Lower leg skin (tissue), 4 donors: ENCODE measurements around the gene GHITM. TPM values are rescaled to one million over a fixed set of nuclear protein-coding genes. Genes with fewer than 3 reads are reported as not detected.
A peak's percentile ranks its signal among the peaks of the same experiment; 100 is the strongest.
"Not testable (repeated sequence)": the region's sequence is repeated elsewhere in the genome, so short reads cannot be mapped to it uniquely, and the experiment has no call there.

Experiments used
- DNase-seq, 2 donors: peaks; one replicate each; pipeline ENCODE4 v3.0.0-alpha.2; 2019; ENCODE audit warnings: low spot score in 2 of 2
- H3K4me3 ChIP-seq: fragments of 200-600 bp; sonication (generic); 2 replicates; pipeline ENCODE4 v1.5.1; 2017; ENCODE audit warnings: mild to moderate bottlenecking, low read depth; ENCODE audit not compliant: poor library complexity, severe bottlenecking
- POLR2A ChIP-seq, 2 donors: fragments of 450-650 bp; IDR thresholded peaks; one replicate each; pipeline ENCODE4 v1.6.1; 2016 to 2017; ENCODE audit warnings: antibody characterized with exemption in 2 of 2, mild to moderate bottlenecking in 1 of 2, moderate library complexity in 1 of 2
- WGBS, 2 donors: methylation state at CpG; one replicate each; pipeline ENCODE4 v1.1.5; 2018; 5-methylcytosine and 5-hydroxymethylcytosine counted together
- intact Hi-C: fragments of 100-400 bp; cut with DNase I; formaldehyde crosslinking; loops from one replicate; pipeline ENCODE4 v1.15.0; 2023; ENCODE audit warnings: low total_unique reads
- total RNA-seq, 4 donors: library from RNA; depleted of rRNA; stranded (reverse); fragments of >200 nt; gene quantifications; one replicate each; pipeline ENCODE4 v1.1.0, GENCODE V29; 2016
- TF ChIP-seq, protein P1 (sequence below), 3 donors: fragments of 450-650 bp; IDR thresholded peaks; one replicate each; pipeline ENCODE4 v1.5.1; 2016; ENCODE audit warnings: antibody characterized with exemption in 3 of 3, mild to moderate bottlenecking in 3 of 3, moderate library complexity in 2 of 3

GHITM gene
- total RNA-seq, 4 donors from 2014 or later = 103 to 142 (median 127) TPM

DNA sequence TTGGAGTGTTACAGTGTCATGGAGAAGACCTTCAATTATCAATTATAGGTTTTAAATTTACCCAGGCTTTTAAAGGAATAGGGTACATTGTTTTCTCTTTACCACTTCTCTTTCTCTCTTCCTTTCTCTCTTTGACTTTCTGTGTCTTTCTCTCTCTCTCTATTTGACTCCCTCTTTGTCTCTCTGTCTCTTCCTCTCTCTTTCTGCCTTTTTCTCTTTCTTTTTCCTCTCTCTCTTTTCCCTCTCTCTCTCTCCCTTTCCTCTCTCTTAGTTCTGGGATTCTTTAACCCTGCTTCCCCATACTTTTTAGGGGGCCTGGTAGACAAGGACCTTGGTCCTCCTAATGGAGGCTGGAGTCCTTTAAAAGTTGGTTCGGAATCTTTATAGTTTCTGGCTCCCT is 15.9 kb upstream of the GHITM start:
- TF ChIP-seq POLR2A (IDR thresholded peaks at IDR 0.05) = no peak
- TF ChIP-seq, protein P1, sequence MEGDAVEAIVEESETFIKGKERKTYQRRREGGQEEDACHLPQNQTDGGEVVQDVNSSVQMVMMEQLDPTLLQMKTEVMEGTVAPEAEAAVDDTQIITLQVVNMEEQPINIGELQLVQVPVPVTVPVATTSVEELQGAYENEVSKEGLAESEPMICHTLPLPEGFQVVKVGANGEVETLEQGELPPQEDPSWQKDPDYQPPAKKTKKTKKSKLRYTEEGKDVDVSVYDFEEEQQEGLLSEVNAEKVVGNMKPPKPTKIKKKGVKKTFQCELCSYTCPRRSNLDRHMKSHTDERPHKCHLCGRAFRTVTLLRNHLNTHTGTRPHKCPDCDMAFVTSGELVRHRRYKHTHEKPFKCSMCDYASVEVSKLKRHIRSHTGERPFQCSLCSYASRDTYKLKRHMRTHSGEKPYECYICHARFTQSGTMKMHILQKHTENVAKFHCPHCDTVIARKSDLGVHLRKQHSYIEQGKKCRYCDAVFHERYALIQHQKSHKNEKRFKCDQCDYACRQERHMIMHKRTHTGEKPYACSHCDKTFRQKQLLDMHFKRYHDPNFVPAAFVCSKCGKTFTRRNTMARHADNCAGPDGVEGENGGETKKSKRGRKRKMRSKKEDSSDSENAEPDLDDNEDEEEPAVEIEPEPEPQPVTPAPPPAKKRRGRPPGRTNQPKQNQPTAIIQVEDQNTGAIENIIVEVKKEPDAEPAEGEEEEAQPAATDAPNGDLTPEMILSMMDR (IDR thresholded peaks at IDR 0.05) = no peak
- no peak overlapping the region for H3K4me3 ChIP-seq
- intact Hi-C loops = no loop called here
- no peak for DNase-seq
- WGBS, 2 donors = 80 to 94% methylated on average over 1 of the region's 1 CpG

DNA sequence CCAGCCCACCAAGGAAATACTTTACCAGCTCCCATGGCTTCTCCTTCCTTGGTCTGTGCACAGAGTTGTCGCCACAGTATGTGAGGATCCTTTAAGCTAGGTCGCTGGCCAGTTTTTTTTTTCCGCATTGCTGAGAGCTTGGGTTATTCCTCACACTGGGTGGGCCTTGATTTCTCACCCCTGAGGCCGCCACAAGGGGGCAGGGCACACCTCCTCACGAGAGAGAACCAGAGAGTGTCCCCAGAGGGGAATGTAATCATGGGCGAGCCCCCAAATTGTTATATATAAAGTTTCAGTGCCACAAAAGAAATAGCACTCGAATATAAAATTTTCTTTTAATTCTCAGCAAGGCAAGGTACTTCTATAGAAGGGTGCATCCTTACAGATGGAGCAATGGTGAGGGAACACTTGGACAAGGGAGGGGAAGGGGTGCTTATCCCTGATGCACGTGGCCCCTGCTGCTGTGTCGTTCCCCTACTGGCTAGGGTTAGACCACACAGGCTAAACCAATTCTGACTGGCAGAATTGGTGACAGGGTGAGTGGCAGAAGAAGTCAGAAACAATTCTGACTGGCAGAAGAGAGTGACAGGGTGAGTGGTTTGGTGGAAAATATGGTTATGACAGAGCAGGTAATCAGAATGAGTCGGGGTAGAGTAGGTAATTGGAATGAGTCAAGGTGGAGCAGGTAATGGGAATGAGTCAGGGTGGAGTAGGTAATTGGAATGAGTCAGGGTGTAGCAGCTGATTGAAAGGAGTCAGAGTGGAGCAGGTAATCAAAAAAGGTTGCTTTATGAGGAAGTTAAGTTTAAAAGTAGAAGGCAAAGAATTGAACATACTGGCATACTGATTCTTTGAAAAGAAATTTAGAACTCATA is 13.2 kb upstream of the GHITM start:
- intact Hi-C loops, DNase-seq, H3K4me3 ChIP-seq: not testable (repeated sequence)
- 72 to 78% methylated on average over 10 of the region's 10 CpGs for WGBS, 2 donors

DNA sequence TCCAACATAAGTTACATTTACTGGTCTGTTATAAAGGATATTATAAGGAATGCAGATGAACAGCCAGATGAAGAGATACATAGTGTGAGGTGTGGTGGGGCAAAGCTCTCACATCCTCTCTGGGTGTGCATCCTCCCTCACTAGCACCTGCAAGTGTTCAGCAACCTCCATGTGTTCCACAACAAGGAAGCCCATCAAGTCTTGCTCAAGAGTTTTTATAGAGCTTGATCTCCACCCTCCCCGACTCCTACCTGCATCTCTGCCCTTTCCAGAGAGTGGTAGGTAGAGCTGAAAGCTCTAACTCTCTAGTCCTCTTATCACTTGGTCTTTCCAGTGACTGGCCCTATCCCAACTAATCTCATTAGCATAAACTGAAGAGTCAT is 12.5 kb upstream of the GHITM start:
- TF ChIP-seq POLR2A (IDR thresholded peaks at IDR 0.05) = no peak
- TF ChIP-seq, protein P1 (IDR thresholded peaks at IDR 0.05) = no peak
- intact Hi-C loops = no loop called here
- no peak for DNase-seq
- no peak overlapping the region for H3K4me3 ChIP-seq
- WGBS, 2 donors = 80 to 90% methylated on average over 1 of the region's 1 CpG

DNA sequence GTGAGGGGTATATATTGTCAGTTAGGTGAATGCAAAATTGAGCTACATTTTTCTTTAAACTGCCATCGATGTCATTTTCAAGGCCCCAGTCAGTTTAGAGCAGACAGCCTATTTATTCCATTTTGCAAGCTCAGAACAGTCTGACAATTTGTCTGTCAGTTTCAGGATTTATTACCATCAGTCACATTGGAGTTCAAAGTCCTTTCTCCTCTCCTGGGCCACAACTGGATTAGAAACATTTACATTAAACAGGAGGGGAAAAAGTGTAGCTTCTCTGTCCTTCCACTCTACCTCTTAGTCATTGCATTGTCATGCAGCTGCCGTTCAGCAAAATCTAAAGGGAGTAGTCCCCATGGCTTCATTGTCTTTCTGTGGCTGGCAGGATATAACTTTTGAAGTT is 3.5 kb upstream of the GHITM start:
- intact Hi-C loops = no loop called here
- TF ChIP-seq, protein P1 (IDR thresholded peaks at IDR 0.05) = no peak
- 51 to 67% methylated on average over 2 of the region's 2 CpGs for whole genome bisulfite sequencing, 2 donors
- no peak for DNase-seq
- no peak overlapping the region for H3K4me3 ChIP-seq

DNA sequence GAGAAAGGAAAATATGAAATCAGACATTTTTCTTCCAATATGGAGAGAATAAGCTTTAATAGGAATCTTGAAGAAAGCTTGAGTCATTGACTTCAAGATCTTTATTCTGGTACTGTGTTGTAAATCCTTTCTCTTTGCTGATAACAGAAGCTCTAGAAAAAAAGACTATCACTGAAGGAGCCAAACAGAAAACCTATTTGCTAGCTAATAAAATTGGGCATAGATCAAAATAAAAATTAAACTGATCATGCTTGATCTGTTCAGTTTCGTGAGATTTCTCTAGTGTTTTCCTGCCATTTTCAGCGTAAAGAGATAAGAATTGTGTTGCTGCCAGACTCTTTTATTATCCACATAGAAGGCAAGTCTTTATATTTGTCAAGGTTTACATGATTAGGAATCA is 1.5 kb upstream of the GHITM start:
- H3K4me3 ChIP-seq = no peak overlapping the region
- no peak for DNase-seq
- no peak for TF ChIP-seq POLR2A (IDR thresholded peaks at IDR 0.05)
- TF ChIP-seq, protein P1 (IDR thresholded peaks at IDR 0.05) = no peak
- intact Hi-C loops = no loop called here
- 89 to 92% methylated on average over 2 of the region's 2 CpGs for WGBS, 2 donors

DNA sequence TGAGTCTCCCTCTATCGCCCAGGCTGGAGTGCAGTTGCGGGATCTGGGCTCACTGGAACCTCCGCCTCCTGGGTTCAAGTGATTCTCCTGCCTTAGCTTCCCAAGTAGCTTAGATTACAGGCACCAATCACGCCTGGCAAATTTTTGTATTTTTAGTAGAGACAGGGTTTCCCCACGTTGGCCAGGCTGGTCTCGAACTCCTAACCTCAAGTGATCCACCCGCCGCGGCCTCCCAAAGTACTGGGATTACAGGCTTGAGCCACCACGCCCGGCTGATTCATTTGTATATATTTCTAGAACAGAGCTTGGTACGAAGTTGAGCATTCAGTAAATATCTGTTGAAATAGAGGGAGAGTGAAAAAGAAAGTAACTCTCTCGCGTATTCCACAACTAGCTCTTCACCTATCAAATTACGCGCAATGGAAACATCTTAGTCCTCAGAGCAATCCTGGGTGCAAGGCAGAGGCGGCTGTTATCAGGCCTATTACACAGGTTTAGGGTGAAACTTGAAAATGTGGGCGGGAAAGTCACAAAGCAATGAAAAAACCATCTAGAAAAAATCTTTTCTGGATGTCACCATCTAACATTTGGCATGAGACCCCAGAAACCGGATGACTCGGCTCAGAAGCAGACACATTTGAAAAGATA is 707 bp upstream of the GHITM start:
- no peak for TF ChIP-seq POLR2A (IDR thresholded peaks at IDR 0.05)
- TF ChIP-seq, protein P1 (IDR thresholded peaks at IDR 0.05) = no peak
- intact Hi-C loops = no loop called here
- WGBS, 2 donors = 72 to 74% methylated on average over 20 of the region's 20 CpGs
- H3K4me3 ChIP-seq = no peak overlapping the region
- DNase-seq = peak in 1 of 2 donors; percentile 28
